Stimulated activated CD8-positive, alpha-beta memory T cell treated with anti-CD3 and anti-CD28 coated beads, Interleukin-12 subunit alpha, Interleukin-12 subunit beta, amount 100 ng/mL, for 4 hours (primary cell): Measurements from ENCODE around the gene STARD5.

Source experiments
- DNase-seq: peaks from one replicate; pipeline ENCODE4 v3.0.0-alpha.2; 2020; ENCODE audit warnings: low read depth

The STARD5 gene

DNA sequence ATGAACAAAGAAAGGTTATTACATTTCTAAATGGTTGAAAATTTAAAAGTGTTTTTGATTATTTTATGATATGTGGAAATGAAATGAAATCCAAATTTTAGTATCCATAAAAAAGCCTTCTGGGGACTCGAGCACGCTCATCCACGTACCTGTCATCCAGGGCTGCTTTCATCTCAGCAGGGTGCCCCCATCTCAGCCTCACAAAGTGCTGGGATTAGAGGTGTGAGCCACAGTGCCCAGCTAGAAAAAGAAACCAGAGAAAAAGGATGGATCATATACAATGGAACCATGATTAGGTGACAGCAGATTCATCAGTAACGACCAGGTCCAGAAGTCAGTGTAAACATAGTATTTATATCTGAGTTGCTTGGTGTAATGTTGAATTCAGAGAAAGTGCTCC is 49.7 kb downstream of the STARD5 start:
- no peak for DNase-seq

DNA sequence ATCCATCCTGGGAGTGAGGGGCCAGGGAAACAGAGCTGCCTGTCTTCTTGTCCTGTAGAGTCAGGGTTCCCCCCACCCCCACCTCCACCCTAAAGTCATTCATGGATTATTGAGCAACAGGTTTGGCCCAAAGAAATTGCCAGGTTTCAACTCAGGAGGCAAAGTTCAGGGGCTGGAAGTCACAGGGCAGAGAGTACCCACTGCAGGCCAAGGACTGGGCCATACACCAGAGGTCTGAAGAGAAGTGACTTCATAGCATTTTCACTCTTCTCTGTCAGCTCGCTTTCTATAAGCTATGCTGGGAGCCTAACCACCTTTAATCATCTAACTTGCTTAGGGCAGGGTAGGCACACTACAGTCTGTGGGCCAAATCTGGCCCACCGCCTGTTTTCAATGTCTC is 50.1 kb downstream of the STARD5 start:
- DNase-seq = no peak

DNA sequence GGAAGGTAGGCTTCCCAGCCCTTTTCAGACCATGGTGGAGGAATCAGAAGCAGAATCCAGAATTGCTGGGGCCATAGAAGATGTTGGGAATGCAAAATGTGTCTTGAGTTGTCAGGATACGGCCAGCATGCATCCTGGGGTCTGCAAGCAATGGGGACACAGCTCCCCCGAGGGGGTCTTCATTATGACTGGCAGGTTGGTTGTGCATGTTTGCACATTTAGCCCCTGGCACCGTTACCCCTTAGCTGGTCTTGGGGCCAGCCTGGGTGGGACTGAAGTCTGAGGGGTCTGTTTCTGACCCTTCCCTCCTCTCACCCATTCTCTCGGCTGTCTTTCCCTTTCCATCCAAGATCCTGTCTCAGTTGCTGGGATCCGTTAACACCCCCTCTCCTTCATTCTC is 50.7 kb downstream of the STARD5 start:
- DNase-seq = no peak

DNA sequence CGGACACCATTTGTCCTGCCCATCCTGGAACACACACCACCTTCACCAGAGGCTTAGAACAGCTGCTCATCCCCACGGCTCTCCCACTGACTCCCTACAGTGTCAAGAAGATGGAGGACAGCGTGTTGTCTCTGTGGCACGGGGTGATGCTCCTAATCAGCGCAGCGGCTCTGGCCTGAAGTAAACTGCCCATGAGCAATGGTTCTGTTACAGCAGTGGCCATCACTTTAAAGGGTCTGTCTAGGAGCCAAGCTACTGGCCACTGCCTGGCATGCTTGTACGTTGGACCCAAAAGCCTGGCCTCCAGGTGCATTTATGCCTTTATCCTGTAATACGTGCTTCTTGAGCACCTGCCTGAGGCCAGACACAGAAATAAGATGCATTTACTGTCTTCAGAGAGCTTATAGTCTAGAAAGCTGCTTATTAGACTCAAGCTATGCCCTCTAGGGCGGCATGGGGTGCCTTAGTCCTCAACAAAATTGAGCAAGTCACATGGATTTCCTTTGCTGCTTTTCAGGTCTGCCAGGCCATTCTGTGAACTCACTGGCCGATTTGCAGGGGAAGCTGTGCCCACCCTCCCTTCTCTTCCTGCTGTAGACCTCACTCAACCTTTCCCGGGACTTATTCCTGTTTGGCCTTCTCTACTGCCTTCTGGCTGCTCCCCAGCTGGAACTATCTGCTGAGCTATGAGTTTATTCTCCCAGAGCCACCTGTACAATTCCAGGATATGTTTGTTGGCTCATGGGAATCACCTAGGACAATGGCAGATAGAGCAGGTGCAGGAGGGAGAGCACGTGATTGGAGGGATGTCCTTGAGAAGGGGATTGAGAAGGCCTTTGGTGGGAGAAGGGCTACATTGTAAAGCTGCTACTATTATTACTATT is 51.9 kb downstream of the STARD5 start:
- DNase-seq = no peak

DNA sequence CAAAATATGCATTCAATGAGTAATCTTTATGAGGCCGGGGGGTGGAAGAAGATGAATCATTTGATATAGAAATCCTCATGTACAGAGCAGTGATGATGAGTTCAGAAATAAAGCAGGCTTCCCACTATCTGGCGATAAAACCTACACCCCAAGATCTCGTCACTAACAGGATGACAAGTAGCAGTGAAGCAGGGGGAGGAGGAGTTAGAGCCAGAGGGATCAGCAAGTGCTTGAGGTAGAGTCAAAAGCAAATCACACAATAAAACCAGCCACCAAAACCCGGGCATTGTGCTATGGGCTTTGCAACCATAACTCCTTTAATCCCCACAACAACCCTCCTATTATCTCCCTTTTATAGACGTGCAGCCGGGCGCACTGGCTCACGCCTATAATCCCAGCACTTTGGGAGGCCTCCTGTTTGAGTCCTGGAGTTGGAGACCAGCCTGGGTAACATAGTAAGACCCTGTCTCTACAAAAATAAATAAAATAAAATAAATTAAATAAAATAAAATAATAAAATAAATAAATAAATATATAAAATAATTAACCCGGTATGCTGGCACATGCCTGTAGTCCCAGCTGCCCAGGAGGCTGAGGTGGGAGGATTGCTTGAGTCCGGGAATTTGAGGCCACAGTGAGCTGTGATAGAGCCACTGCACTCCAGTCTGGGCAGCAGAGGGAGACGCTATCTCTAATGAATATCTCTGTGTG is 53.0 kb downstream of the STARD5 start:
- DNase-seq = no peak

DNA sequence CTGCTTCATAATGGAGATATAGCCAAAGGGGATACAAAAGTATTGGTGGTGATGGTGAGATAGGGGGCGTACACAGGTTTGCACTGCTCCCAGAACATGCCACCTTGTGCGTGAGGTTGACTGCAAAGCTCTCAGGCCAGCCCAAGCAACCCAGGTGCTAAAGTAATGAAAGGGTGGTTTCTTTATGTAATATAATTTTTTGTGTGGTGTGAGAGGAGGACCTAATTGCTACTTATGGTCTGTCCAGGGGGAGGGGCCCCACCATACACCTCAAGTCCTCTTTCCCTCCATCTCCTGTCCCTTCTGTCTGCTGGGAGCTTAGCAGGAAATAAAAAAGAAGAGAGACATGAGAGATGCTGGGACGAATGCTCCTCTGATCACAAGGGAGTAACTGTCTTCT is 53.8 kb downstream of the STARD5 start:
- DNase-seq = no peak

DNA sequence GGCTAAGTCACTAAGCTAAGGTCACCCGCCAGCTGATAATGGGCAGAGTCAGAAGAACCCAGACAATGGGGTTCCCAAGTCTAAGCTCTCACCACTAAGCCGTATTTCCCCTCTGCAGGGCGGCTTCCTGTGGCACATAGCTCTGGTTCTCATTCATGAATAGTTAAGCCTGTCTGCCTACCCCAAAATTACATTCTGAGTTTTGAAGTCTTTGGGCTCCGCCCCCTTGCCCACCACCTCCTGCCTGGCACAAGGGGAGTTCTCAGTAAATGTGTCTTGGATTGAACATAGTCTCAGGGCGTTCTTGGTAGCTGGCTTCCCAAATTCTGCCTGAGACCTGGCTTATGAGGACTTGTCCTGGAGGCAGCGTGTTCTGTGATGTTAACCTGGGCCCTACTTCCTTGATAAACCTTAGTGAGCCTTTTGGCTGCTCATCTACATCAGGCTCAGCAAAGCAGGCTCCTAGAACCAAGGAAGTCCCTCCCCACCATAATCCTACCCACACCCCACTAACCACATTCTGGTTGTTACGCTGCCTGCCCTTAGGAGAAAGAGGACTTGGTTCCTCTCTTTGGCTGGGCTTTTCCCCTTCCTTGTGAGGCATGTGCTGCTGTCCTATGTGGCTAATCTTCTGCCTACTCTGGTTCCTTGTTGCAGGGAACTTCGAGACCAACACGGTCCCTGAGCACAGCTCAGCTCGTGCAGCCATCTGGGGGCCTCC is 54.9 kb downstream of the STARD5 start:
- no peak for DNase-seq

DNA sequence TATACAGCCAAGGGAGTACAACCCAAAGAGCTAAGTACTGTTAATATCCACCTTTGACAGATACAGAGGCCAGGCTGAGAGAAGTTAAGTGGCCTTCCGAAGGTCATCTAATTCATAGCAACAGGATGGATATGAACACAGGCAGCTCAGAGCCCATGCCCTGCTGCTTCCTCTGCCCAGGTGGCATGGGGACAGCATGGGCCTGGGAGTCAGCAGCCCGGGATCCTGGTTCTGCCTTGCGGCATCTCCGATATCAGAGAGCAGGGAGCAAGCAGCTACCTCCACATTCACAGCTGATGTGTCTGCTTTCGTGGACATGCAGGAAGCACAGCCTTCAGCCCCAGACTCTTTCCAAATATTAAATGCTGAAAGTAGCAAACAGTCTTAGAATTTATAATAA is 55.6 kb downstream of the STARD5 start:
- DNase-seq = no peak

DNA sequence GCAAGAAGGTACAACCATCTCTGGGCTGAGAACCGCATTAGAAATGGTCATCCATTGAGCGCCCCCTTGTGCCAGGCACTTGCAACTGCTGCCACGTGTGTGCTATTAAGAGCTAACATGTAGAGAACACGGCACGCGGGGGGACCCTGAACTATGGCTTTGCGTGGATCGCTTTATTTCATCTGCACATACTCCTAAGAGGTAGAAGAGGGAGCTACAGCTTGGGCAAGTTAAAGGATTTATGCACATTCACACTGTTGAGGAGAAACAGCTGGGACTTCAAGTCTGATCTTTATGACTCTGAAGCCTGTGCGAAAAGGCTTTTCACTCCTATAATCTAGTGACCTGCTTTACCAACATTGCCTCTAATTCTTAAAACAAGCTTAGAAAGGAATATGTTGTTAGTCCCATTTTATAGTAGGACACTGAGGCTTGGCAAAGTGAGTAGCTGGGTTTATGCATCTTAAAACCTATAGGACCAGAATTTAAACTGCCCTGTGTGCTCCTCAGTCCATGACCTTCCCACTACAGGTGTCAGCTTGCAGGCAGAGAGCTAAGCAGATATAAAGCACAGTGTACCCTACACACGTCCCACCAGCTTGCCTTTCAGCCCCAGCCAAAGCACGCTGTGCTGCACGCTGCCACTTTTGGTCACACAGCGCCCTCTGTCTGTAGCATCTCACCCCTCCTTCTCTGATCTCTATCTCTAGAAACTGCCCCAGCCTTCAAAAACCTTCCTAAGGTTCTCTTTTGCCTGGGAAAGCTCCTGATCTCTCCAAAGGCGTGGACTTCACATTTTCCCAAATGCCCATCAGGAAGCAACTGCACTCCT is 57.8 kb downstream of the STARD5 start:
- DNase-seq = peak; percentile 64

DNA sequence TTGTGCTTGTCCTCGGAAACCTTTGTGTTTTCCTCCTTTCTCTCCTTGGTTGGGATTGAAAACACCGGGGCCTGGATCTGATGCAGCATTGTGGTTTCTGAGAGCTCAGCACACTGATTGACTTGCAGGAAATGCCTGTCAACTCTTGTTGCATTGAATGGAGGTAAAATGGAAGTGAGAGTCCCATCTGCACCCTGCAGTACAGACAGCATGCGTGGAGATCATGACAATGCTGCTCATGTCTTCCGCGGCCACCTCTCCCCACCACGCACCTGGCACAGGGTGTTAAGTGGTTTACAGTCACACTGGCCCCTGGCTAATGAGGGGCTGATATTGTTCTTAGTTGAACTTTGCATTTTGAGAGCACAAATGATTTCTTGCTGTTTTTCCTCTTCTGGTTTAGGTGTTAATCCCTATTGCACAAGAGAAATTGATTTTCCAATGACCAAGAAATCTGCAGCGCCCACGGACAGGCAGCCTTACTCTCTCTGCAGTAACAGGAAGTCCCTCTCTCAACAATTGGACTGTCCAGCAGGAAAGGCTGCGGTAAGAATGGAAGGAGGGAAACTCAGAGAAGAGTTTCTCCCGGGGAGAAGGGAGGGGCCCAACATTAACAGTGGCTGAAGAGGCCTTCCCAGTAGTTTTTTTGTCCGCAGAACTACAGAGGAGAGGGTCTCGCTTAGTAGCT is 58.5 kb downstream of the STARD5 start:
- DNase-seq = no peak

DNA sequence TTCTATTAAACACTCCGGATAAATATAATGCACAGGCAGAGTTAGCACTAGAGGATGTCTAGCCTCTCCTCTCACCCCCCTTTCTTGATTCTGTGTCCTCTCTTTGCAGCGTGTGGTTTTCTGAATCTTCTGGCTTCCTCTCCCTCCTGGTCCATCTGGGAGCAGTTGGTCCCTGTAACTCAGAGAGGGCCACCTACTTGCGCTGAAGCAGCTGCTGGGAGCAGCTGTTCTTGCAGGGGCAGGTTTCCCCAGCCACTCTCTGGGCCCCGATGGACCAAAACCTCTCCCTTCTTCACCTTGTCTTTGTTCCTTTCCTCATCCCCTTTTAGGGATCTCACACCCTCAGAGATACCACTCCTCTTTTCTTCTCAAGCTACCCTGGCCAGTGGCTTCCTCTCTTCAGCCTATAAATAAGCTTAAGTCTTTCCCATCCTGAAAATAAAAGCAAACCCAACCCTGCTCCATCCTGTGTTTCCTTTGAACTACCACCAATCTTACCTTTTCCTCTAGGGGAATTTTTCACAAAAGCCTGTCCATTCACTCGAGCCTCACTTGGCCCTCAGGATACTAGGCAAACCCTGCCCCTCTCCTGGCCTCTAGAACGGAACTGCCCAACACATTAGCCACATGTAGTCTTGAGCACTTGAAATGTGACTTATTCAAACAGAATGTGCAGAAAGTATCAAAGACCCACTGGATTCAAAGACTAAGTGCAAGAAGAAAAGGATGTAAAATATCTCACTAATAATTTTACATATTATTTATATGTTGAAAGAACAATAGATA is 59.7 kb downstream of the STARD5 start:
- DNase-seq = no peak

DNA sequence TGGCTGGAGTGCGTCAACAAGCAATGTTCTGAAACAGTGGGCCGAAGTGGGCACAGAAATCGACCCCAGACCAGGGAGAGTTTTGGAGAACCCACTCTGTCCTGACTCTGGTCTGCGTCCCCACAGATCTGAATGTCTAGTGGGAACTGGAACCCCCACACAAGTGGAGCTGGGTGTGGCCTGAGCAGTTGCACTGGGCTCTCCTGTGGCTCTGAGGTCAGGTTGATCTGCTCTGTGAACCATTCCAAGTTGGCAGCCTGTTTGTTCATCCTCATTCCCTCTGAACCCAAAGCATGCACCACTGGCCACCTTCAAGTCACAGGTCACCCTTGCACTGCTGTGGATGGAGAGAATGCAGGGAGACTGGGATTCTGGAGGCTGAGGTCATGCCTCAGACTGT is 60.5 kb downstream of the STARD5 start:
- DNase-seq = no peak

DNA sequence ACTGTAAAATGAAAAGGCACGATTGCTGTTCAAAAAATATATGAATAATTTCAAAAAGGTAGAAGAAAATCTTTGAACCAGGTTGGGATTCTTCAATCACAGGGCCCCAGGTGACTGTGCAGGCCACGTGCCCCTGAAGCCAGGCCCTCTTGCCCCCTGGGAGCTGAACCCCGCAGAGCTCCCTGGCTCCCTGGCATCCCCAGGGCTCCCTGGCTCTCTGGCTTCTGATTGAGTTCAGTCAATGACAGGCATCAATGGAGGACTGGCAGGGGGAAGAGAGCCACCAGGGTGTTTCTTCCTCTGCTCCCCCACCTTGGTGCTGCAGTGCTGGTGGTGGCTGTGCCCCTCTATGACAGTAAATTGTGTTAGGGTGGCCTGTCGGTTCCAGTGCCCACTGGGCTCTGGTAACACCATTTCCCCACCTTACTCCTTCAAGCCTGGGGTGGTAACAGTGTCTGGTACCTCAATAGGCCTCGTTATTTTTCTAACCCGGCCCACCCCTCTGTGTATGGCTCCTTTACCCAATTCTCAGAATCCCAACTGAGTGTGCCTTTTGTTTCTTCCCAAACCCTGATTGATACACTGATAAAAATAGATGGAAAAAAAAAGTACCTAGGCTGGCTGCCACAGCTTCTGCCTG is 62.6 kb downstream of the STARD5 start:
- no peak for DNase-seq

DNA sequence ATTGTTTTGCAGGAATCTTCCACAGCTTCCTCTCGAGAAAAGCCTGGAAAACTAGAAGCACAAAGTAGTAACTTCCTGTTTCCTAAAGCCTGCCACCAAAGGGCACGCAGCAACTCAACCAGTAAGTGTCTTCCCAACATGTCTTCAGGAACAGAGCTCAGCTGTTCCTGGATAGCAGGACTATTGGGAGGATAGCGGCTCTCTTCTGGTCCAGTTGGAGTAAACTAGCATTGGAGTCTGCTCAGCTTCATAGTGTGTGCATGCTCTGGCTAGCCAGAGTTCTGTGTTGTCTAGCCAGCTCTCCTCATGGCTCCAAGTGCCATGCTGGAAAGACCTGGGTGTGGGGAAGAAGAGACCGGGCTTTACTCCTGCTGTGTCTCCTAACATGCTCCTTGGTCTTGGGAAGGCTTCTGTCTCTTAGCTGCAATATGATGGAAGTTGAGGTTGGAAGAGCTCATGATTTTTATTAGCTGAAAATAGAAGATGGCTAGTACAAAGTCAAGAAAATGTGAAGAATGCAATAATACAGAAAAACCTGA is 64.1 kb downstream of the STARD5 start:
- DNase-seq = no peak
